HG03196 (cell line): ENCODE measurements around the gene ATF7IP2.
"Not testable (repeated sequence)": the region's sequence is repeated elsewhere in the genome, so short reads cannot be mapped to it uniquely, and the experiment has no call there.

Experiments
- ATAC-seq: cut with Tn5 transposase; IDR thresholded peaks from one replicate; pipeline ENCODE4 v1.9.1; 2021; ENCODE audit not compliant: unreplicated experiment

ATF7IP2 gene, protein sequence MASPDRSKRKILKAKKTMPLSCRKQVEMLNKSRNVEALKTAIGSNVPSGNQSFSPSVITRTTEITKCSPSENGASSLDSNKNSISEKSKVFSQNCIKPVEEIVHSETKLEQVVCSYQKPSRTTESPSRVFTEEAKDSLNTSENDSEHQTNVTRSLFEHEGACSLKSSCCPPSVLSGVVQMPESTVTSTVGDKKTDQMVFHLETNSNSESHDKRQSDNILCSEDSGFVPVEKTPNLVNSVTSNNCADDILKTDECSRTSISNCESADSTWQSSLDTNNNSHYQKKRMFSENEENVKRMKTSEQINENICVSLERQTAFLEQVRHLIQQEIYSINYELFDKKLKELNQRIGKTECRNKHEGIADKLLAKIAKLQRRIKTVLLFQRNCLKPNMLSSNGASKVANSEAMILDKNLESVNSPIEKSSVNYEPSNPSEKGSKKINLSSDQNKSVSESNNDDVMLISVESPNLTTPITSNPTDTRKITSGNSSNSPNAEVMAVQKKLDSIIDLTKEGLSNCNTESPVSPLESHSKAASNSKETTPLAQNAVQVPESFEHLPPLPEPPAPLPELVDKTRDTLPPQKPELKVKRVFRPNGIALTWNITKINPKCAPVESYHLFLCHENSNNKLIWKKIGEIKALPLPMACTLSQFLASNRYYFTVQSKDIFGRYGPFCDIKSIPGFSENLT

DNA sequence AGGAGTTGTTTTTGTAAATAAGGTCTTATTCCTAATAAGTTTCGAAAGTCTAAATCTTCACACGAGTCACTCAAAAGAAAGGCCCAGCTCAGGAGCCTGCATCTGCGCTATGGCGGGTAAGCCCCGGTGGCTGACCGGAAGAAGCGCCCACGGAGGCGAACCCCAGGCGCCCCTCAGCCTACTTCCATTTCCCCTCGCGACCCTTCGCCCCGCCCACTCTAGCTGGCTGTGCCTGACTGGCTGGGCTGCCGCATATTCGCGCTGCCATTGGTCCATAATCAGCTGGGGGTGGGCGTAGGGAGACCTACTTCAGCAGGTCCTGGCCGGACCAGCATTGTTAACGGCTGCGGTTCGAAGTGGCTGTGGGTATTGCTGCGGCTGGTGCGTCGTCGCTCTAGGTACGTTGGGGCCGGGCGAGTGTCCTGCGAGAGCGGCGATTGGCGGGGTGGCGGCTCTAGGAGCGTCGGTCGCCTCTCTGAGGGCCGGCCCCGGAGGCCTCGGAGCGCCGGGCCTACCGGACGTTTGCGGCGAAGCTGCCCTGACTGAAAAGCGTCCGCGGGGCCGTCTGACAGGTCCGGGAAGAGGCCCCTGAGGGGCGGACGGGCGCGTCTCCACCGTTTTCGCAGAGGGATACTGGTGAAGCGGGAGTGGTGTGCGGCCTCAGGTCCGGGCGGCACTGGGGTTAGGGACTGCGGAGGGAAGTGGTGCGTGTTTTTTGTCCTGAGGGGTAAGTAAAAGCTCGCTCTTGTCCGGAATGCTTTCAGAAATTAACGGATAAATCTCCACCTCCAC, at the start of gene ATF7IP2:
TSS of gene ATF7IP2 (plus strand) at position 337 of the 792 bp plus-strand sequence. CDS start 44,560 bp downstream, outside the sequence.
- peak; percentile 83 for ATAC-seq

DNA sequence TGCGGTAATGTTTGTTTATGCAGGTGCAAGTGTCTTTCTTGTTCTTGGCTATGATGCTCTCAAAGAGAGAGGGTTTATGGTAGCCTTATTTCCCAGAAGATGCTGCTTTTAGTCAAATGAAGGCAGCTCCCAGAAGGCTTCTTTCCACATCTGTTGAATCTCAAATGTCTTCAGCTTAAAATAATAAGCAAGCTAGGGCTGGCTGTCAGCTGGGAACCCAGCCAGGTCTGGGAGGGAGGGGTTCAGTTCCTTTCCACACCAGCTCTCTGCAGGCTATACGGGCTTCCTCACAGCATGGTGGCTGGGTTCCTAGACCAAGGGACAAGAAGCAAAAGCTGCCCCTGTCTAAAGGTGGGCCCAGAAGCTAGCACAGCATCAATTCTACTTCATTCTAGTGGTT, 47.4 kb upstream of the ATF7IP2 start:
- ATAC-seq, result no peak

DNA sequence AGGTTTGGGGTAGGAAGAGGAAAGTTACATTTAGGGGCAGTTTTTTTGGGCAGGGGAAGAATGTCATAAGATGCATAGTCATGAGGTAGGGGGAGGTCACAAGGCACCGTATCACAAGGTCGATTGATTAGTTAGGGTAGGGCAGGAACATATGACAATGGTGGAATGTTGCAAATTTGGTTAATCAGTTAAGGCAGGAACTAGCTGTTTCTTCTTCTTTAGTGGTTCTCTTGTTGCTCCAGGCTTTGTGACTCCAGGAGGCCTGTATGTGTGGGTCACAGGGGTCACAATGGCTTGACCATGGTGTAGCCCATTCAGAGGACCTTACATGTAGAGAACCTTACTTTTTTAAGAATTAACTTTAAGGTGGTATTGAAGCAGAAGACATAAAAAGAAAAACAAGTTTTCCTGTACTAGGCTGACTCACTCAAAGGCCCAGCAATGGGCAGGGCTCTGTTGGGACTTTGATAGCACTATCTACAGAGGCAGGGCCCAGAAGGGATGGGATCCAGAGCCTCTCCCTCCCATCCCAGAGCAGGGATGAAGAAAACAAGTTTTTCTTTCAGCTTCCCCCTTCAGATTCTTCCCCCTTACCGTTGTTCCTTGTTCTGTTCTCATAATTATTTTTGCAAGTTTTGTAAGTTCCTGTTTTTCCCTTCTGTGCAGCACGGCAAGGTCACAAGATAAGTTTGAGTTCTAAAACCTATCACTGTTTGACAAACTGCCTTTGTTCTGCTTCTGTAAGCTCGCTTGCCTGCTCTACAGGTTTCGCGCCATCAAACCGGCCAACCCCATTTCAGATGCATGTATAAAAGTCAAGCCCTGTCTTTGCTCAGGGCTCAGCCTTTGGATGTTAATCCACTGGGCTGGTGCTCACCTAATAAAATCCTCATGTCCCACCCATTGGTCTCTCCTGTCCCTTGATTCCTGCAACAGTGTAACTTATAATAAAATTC, 45.8 kb upstream of the ATF7IP2 start:
- no peak for ATAC-seq

DNA sequence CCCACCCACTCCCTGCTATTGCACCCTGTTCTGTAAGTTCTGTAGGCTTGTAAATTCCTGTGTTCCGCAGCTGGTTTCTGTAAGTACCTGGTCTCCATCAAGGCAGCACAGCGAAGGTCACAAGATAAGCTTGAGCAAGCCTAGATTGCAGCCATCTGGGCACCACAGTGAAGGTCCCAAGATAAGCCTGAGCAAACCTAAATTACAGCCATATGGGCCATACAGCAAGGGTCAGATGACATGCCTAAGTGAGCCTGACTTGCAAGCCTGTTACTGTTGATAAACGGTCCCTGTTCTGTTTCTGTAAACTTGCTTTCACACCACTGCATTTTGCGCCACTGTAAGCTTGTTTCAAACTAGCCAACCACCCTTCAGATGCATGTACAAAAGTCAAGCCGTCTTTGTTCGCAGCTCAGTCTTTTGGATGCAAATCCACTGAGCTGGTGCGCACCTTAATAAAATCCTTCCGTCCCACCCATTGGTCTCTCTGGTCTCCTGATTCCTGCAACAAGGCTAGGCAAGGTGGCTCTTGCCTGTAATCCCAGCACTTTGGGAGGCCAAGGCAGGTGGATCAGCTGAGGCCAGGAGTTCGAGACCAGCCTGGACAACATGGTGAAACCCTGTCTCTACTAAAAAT, 42.6 kb upstream of the ATF7IP2 start:
- no peak for ATAC-seq

GRCh38 chr16:10344699-10345098, 41.2 kb upstream of the ATF7IP2 start:
- not testable (repeated sequence) for ATAC-seq

DNA sequence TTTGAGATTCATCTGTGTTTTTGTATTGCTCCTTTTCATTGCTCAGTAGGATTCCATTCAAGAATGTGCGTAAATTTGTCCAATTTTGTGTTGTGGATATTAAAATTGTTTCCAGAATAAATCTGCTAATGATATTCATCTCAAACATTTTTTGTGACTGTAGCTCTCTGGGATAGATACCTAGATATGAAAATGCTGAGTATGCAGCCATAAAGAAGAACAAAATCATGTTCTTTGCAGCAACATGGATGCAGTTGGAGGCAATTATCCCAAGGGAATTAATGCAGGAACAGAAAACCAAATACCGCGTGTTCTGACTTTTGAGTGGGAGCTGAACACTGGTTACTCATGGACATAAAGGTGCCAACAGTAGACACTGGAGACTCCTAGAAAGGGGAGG, 40.2 kb upstream of the ATF7IP2 start:
- no peak for ATAC-seq

GRCh38 chr16:10349851-10350250, 36.0 kb upstream of the ATF7IP2 start:
- ATAC-seq, result no peak

DNA sequence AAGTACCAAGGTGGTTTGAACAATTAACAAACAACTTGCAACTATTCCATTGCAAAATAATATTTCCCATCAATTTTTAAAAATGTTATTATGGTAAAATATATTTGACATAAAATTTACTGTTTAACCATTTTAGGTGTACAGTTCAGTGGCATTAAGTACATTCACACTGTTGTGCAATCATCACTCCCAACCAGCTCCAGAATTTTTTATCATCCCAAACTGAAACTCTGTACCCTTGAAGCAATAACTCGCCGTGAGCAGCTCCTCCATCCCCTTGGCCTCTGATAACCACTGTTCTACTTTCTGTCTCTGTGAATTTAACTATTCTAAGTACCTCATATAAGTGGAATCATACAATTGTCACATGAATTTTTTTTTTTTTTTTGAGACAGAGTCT, 33.6 kb upstream of the ATF7IP2 start:
- ATAC-seq, result no peak

- ATAC-seq, result no peak
Observed at GRCh38 chr16:10355589-10355988, 30.3 kb upstream of the ATF7IP2 start.

DNA sequence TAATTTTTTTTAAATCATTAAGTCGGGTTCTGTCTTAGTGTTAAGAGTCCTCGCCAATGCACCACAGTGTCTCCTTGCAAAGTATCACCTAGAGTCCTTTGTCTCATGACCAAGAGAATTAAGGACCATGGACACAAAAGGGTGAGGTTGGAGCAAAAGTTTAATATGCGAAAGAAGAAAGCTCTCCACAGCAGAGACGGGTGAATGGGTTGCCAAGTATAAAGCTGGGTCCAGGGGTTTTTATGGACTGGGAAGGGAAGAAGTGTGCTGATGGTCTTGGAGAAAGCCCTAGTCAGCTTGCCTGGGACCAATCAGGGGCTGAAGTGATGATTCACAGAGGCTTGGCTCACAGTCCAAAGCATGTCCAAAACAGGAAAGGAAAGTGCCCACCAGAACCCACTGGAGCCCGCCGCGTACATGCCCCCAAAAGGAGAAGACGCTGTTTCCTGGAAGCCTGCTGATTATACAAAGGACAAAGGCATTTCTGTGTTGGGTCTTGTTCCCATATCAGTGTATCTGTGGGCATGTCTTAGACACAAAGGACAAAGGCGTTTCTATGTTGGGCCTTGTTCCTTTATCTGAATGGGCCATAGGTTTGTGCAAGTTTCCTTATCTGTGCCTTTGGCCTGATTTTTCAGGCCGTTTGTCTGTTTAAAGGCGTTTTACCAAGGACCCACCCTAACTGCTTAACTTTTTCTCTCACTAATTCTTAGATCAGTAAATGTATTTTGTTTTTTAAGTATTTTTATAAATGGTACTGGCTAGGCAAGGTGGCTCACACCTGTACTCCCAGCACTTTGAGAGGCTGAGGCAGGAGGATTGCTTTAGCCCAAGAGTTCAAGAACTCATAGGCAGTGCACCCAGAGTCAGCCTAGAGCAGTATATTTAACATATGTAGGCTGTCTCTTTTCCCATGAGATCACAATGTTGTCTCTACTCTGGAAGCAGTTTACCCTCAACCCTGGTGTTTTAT, 28.7 kb upstream of the ATF7IP2 start:
- ATAC-seq, result no peak

DNA sequence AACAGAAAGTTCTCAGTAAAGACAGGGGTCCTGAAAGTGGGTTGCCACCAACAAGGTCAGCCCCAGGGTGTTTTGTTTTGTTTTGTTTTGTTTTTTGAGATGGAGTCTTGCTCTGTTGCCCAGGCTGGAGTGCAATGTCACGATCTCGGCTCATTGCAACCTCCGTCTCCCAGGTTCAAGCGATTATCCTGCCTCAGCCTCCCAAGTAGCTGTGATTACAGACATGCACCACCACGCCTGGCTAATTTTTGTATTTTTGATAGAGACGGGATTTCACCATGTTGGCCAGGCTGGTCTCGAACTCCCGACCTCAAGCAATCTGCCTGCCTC, 24.1 kb upstream of the ATF7IP2 start:
- not testable (repeated sequence) for ATAC-seq

DNA sequence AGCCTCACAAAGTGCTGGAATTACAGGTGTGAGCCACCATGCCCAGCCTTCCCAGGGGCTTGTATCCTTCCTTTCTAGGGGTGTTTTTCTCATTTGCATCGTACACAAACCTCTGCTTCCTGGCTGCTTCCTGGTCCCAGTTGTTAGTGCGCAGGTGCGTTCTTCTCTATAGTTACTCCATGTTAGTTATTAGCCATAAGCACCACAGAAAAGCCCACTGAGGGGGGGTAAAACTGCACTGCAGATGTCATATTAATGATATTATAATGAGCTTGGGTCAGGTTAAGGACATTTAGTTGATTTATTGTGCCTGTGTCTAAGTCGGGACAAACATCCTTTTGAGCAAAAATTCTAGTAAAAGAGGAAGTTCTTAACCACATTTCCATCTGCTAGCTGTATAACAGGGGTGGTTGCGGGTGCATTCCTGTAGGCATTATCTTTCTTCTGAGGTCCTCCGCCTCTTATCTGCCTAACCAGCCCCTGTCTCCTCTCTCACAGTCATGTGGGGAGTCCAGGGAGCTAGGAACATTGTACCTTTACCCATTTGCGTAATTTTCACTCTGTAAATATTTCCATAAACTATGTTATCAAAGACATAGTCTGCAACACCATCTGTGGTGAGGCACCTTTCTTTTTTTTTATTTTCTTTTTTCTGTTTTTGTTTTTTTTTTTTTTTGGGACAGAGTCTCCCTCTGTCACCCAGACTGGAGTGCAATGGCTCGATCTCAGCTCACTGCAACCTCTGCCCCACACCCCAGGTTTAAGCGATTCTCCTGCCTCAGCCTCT, 23.6 kb upstream of the ATF7IP2 start:
- no peak for ATAC-seq

GRCh38 chr16:10362864-10363197, 23.0 kb upstream of the ATF7IP2 start:
- not testable (repeated sequence) for ATAC-seq

DNA sequence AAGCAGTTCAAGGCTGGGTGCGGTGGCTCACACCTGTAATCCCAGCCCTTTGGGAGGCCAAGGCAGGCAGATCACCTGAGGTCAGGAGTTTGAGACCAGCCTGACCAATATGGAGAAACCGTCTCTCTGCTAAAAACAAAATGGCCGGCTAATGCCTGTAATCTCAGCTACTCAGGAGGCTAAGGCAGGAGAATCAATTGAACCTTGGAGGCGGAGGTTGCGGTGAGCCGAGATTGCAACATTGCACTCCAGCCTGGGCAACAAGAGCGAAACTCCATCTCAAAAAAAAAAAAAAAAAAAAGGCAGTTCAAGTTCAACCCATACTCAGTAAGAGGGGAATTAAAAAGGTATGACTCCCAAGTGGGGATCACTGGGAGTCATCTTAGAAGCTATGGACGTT, 19.2 kb upstream of the ATF7IP2 start:
- ATAC-seq, result not testable (repeated sequence)

GRCh38 chr16:10367616-10368188, 18.2 kb upstream of the ATF7IP2 start:
- no peak for ATAC-seq

DNA sequence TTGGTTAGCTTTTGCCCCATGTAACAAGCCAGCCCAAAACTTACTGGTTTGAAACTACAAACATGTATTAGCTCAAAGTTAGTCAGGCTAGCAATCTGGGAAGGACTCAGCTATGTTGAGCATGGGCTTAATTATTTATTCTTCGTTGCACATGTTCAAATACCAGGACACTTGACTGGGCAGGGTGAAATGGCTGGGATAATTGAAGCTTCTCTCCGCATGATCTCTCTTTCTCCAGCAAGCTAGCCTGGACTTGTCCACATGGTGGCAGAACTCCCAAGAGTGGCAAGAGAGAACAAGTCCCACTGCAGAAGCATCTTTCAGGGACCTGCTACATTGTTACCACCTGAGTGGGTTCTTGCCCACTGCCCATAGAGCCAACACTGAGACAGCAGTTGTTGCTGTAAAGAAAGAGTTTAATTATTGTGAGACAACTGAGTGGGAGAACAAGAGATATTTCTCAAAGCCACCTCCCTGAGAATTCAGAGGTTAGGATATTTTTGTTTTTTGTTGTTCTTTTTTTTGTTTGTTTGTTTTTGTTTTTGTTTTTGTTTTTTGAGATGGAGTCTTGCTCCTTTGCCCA, 16.8 kb upstream of the ATF7IP2 start:
- no peak for ATAC-seq

- ATAC-seq, result peak; percentile 63
Observed at GRCh38 chr16:10370096-10370726, 15.7 kb upstream of the ATF7IP2 start.
